ENCODE measurements around the gene CYYR1.

GRCh38 chr21:26433386-26433785 is 139.7 kb downstream of the CYYR1 start:
- TF ChIP-seq CTCF (IDR thresholded peaks at IDR 0.05): no peak
- TF ChIP-seq POLR2A (IDR thresholded peaks at IDR 0.05): no peak
- TF ChIP-seq POLR2AphosphoS5 (IDR thresholded peaks at IDR 0.05): no peak

Data from upper lobe of left lung (tissue), 4 donors.